HepG2 (cell line): ENCODE results near the gene CDH13. TPM values are rescaled to one million over a fixed set of nuclear protein-coding genes. Genes with fewer than 3 reads are reported as not detected.

Source experiments
- BHLHE40 ChIP-seq: IDR thresholded peaks from 2 replicates; pipeline ENCODE4 v1.6.1; 2011; ENCODE audit warnings: low read length, improper control_type of control experiment
- DBP ChIP-seq: sonication (generic); formaldehyde crosslinking; IDR thresholded peaks from 2 replicates; pipeline ENCODE4 v1.4.0; 2020; ENCODE audit warnings: missing genetic modification reagents; ENCODE audit errors: not compliant biosample characterization
- MAX ChIP-seq: IDR thresholded peaks from 2 replicates; pipeline ENCODE4 v1.6.1; 2012; ENCODE audit warnings: inconsistent platforms
- NR1H2 ChIP-seq: sonication (generic); formaldehyde crosslinking; IDR thresholded peaks from 2 replicates; pipeline ENCODE4 v1.8.1; 2022; ENCODE audit warnings: low read depth, missing genetic modification reagents, borderline replicate concordance
- ZKSCAN8 ChIP-seq: IDR thresholded peaks from 2 replicates; pipeline ENCODE4 v1.6.1; 2016; ENCODE audit warnings: borderline replicate concordance, missing genetic modification reagents, missing compliant biosample characterization
- ZNF710 ChIP-seq: sonication (generic); formaldehyde crosslinking; IDR thresholded peaks from 2 replicates; pipeline ENCODE4 v1.5.0; 2020; ENCODE audit warnings: mild to moderate bottlenecking, missing genetic modification reagents, borderline replicate concordance
- ZSCAN9 ChIP-seq: IDR thresholded peaks from 2 replicates; pipeline ENCODE4 v1.6.1; 2016; ENCODE audit warnings: borderline replicate concordance
- polyA plus RNA-seq, 8 experiments: library from polyadenylated mRNA; depleted of rRNA in 3 of 8; stranded (reverse) in 7 of 8; unstranded in 1 of 8; fragments of >200 nt; fragmentation: Illumina TruSeq in 4 of 8; extraction: Trizol in 4 of 8; gene quantifications; 2 replicates each; pipeline versions ENCODE4 v1.2.1 to v1.2.3, GENCODE V29; 2011 to 2016; ENCODE audit warnings: low read depth in 4 of 8, missing spikeins in 1 of 8, mixed read lengths in 1 of 8; ENCODE audit not compliant: insufficient read depth in 1 of 8
- total RNA-seq, 5 experiments: library from RNA; depleted of rRNA; stranded (reverse); fragments of >200 nt; fragmentation: Illumina TruSeq; extraction: Trizol; gene quantifications; 2 replicates each; pipeline ENCODE4 v1.2.3, GENCODE V29; 2016; ENCODE audit warnings: low read depth in 1 of 5
- TF ChIP-seq, protein P1 (sequence below): fragments of 450-650 bp; IDR thresholded peaks from 2 replicates; pipeline ENCODE4 v1.6.1; 2017; ENCODE audit warnings: mild to moderate bottlenecking

The CDH13 gene
- total and polyA plus RNA-seq, 2 of the 13 experiments (the other 11 are each of a cell fraction or from before 2014, with no cell fraction given), result not detected

- TF ChIP-seq ZNF710 (CRISPR knock-in tag) (no peak), ZSCAN9 (no peak), NR1H2 (CRISPR knock-in tag) (no peak), BHLHE40 (no peak), DBP (CRISPR knock-in tag) (no peak), ZKSCAN8 (CRISPR knock-in tag) (no peak), MAX (no peak)
- TF ChIP-seq, protein P1, sequence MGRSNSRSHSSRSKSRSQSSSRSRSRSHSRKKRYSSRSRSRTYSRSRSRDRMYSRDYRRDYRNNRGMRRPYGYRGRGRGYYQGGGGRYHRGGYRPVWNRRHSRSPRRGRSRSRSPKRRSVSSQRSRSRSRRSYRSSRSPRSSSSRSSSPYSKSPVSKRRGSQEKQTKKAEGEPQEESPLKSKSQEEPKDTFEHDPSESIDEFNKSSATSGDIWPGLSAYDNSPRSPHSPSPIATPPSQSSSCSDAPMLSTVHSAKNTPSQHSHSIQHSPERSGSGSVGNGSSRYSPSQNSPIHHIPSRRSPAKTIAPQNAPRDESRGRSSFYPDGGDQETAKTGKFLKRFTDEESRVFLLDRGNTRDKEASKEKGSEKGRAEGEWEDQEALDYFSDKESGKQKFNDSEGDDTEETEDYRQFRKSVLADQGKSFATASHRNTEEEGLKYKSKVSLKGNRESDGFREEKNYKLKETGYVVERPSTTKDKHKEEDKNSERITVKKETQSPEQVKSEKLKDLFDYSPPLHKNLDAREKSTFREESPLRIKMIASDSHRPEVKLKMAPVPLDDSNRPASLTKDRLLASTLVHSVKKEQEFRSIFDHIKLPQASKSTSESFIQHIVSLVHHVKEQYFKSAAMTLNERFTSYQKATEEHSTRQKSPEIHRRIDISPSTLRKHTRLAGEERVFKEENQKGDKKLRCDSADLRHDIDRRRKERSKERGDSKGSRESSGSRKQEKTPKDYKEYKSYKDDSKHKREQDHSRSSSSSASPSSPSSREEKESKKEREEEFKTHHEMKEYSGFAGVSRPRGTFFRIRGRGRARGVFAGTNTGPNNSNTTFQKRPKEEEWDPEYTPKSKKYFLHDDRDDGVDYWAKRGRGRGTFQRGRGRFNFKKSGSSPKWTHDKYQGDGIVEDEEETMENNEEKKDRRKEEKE, result no peak
Measured at GRCh38 chr16:82594114-82594513, 32.7 kb upstream of the CDH13 start (continued).
